Upper lobe of right lung (tissue), 1 donor: Measurements from ENCODE around the gene RALY. TPM values are rescaled to one million over a fixed set of nuclear protein-coding genes. Genes with fewer than 3 reads are reported as not detected.

ENCODE experiments used
- ATAC-seq: fragments of 200-7000 bp; cut with Tn5 transposase; one replicate; pipeline ENCODE4 v1.9.1; 2020; ENCODE audit warnings: mild to moderate bottlenecking, moderate library complexity
- DNase-seq: peaks from one replicate; pipeline ENCODE4 v3.0.0-alpha.2; 2020
- H3K27ac ChIP-seq: fragments of 200-600 bp; one replicate; pipeline ENCODE4 v1.8.0; 2022
- H3K27me3 ChIP-seq: fragments of 200-600 bp; one replicate; pipeline ENCODE4 v1.8.0; 2022; ENCODE audit warnings: mild to moderate bottlenecking
- H3K36me3 ChIP-seq: fragments of 200-600 bp; one replicate; pipeline ENCODE4 v1.8.0; 2022
- H3K4me1 ChIP-seq: fragments of 200-600 bp; one replicate; pipeline ENCODE4 v1.8.0; 2022
- H3K4me3 ChIP-seq: fragments of 200-600 bp; one replicate; pipeline ENCODE4 v1.8.0; 2022; ENCODE audit warnings: mild to moderate bottlenecking
- H3K9me3 ChIP-seq: fragments of 200-600 bp; one replicate; pipeline ENCODE4 v1.8.0; 2022
- CTCF ChIP-seq: fragments of 200-600 bp; IDR thresholded peaks from one replicate; pipeline ENCODE4 v1.8.0; 2022; ENCODE audit warnings: antibody characterized with exemption
- intact Hi-C: fragments of 100-400 bp; cut with DNase I; formaldehyde crosslinking; loops from one replicate; pipeline ENCODE4 v1.11.0; 2022
- total RNA-seq: library from RNA; stranded (reverse); fragmentation: NEBNext Ultra II Directional; extraction: Animal tissue kit (Norgen Biotek cat#: 25700); gene quantifications from one replicate; pipeline ENCODE4 v1.2.1, GENCODE V29; 2021
- donor health status: DM: no; HTN: yes; CAD: no; lungs with severe emphysema.

Gene RALY
- total RNA-seq, 1 donor from 2014 or later = 130 TPM

GRCh38 chr20:34016736-34017135, 23.0 kb downstream of the RALY start:
- TF ChIP-seq CTCF = no peak
- Histone ChIP-seq H3K4me1 (peaks cover 47% of the 10 kb centered on the region), H3K27me3 (no peaks in the 10 kb centered on the region), H3K27ac (no peak overlapping the region), H3K4me3 (no peak overlapping the region), H3K36me3 (no peaks in the 10 kb centered on the region), H3K9me3 (no peaks in the 10 kb centered on the region)
- intact Hi-C loops = no loop called here
- DNase-seq (no peak), ATAC-seq (no peak)

GRCh38 chr20:34017610-34018009, 23.9 kb downstream of the RALY start:
- H3K4me1 ChIP-seq = peaks cover 54% of the 10 kb centered on the region
- intact Hi-C loops = no loop called here
- no peaks in the 10 kb centered on the region for H3K9me3 ChIP-seq
- DNase-seq (no peak), ATAC-seq (no peak)
- H3K27me3 ChIP-seq = no peaks in the 10 kb centered on the region
- no peaks in the 10 kb centered on the region for H3K36me3 ChIP-seq
- no peak overlapping the region for H3K4me3 ChIP-seq
- TF ChIP-seq CTCF = no peak
- no peak overlapping the region for H3K27ac ChIP-seq

GRCh38 chr20:34018166-34018565, 24.5 kb downstream of the RALY start:
- Histone ChIP-seq H3K9me3 (no peaks in the 10 kb centered on the region), H3K4me3 (no peak overlapping the region), H3K27me3 (no peaks in the 10 kb centered on the region), H3K27ac (no peak overlapping the region), H3K36me3 (no peaks in the 10 kb centered on the region), H3K4me1 (peaks cover 59% of the 10 kb centered on the region)
- intact Hi-C loops = no loop called here
- no peak for TF ChIP-seq CTCF
- no peak for DNase-seq
- no peak for ATAC-seq

GRCh38 chr20:34022151-34022838, 28.6 kb downstream of the RALY start:
- Histone ChIP-seq H3K27me3 (no peaks in the 10 kb centered on the region), H3K4me1 (peaks cover 56% of the 10 kb centered on the region), H3K36me3 (no peaks in the 10 kb centered on the region), H3K9me3 (no peaks in the 10 kb centered on the region), H3K4me3 (no peak overlapping the region), H3K27ac (no peak overlapping the region)
- intact Hi-C loops = no loop called here
- ATAC-seq = peak; percentile 79
- DNase-seq = no peak
- TF ChIP-seq CTCF = peak; percentile 15

- no peaks in the 10 kb centered on the region for H3K36me3 ChIP-seq
- DNase-seq = no peak
- peaks cover 53% of the 10 kb centered on the region for H3K4me1 ChIP-seq
- H3K27ac ChIP-seq = no peak overlapping the region
- H3K27me3 ChIP-seq = no peaks in the 10 kb centered on the region
- no peak overlapping the region for H3K4me3 ChIP-seq
- no peak for TF ChIP-seq CTCF
- intact Hi-C loops = no loop called here
- ATAC-seq = no peak
- H3K9me3 ChIP-seq = no peaks in the 10 kb centered on the region
Observed at GRCh38 chr20:34022839-34023234, 29.1 kb downstream of the RALY start.
